HG02852 (cell line): ENCODE measurements around the gene PTPN9.
"Not testable (repeated sequence)": the region's sequence is repeated elsewhere in the genome, so short reads cannot be mapped to it uniquely, and the experiment has no call there.

Source experiments
- ATAC-seq: cut with Tn5 transposase; IDR thresholded peaks from one replicate; pipeline ENCODE4 v1.9.1; 2021; ENCODE audit warnings: mild to moderate bottlenecking, moderate library complexity; ENCODE audit not compliant: unreplicated experiment

PTPN9 gene

DNA sequence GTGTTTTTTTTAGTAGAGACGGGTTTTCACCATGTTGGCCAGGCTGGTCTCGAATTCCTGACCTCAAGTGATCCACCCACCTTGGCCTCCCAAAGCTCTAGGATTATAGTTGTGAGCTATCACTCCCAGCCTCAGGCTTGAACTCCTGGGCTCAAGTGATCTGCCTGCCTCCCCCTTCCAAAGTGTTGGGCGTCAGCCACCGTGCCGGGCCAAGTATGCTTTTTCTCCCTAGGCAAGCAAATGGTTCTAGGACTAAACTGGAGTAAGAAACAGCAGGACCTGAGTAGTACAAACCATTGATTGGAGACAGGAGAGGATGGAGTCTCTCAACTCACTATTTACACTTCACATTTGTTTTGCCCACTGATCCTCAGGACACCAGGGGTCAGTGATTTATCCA, 4.6 kb upstream of the PTPN9 start:
- ATAC-seq, result no peak

DNA sequence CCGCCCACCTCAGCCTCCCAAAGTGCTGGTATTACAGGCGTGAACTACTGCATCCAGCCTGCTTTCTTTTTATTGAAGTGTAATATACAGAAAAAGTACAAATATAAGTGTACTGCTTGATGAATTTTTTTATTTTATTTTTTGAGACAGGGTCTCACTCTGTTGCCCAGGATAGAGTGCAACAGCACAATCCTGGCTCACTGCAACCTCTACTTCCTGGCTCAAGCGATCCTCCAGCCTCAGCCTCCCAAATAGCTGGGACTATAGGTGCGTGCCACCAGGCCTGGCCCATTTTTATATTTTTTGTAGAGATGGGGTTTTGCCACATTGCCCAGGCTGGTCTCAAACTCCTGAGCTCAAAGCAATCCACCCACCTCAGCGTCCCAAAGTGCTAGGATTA, 3.8 kb upstream of the PTPN9 start:
- ATAC-seq, result not testable (repeated sequence)

DNA sequence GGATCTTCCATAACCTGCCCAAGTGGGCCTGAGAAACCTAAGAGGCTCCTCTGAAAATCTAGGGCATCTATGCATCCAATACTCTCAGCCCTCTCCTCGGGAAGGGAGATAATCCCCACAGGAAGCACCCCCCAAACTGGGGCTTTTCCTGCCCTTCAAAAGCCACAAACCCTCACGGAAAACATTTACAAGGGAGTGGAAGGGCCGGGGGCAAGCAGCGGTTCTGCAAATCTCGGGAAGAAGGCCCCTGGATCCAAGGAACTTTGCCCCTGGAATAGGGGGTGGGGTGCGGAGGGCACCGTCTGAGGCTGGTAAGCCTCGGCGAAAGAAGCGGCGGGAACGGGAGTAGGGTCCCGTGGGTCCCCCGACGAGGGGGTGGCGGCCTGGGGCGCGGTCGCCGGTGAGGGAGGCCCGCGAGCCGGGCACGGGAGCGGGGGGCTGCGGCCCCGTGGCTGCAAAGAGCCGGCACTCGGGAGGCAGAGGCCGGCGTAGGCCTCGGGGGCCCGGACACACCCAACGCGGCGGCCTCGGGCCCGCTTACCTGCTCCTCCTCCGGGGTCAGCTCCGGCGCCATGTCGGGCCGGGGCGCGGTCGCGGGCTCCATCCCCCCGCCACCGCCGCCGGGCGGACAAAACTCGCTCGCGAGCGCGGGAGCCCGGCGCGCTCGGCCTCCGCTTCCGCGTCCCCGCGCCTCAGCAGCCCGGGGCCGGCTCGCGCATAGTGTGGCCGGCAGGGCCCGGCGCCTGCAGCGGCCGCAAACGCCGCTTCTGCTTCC, 755 bp downstream of the PTPN9 start:
- peak; percentile 41 for ATAC-seq

- no peak for ATAC-seq
Measured at GRCh38 chr15:75577401-75578172, 1.5 kb downstream of the PTPN9 start.

- ATAC-seq, result no peak
Measured at GRCh38 chr15:75573648-75574384, 5.3 kb downstream of the PTPN9 start.

DNA sequence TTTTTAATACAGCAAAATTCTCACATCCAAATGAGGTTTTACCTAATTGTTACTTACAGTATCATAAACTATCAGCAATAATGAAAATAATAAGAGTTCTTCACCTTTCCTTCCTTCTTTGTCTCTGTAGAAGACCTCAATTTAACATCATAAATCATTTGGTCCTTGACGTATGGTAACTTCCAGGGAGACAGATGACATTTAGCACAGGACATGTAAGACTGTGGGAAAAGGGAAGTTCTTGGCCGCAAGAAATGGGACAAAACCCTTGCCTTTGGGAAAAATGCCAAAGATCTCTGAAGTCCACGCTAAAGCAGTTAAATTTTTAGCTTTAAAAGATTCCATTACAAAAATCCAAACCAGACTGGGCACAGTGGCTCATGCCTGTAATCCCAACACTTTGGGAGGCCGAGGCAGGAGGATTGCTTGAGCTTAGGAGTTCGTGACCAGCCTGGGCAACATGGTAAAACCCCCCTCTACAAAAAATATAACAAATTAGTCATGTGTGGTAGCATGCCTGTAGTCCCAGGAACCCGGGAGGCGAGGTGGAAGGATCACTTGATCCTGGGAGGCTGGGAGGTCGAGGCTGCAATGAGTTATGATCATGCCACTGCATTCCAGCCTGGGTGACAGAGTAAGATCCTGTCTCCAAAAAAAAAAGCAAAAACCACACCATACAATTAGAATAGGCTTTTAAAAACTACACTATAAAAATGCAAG, 8.8 kb downstream of the PTPN9 start:
- no peak for ATAC-seq

- no peak for ATAC-seq
Measured at GRCh38 chr15:75565062-75565970, 13.8 kb downstream of the PTPN9 start.

- ATAC-seq, result no peak
Measured at GRCh38 chr15:75561888-75562287, 17.2 kb downstream of the PTPN9 start.

GRCh38 chr15:75559360-75559759, 19.8 kb downstream of the PTPN9 start:
- not testable (repeated sequence) for ATAC-seq

GRCh38 chr15:75558955-75559354, 20.2 kb downstream of the PTPN9 start:
- not testable (repeated sequence) for ATAC-seq

- no peak for ATAC-seq
Measured at GRCh38 chr15:75554717-75555116, 24.4 kb downstream of the PTPN9 start.

- ATAC-seq, result no peak
Measured at GRCh38 chr15:75553659-75554058, 25.5 kb downstream of the PTPN9 start.

GRCh38 chr15:75551091-75551490, 28.0 kb downstream of the PTPN9 start:
- ATAC-seq, result no peak

DNA sequence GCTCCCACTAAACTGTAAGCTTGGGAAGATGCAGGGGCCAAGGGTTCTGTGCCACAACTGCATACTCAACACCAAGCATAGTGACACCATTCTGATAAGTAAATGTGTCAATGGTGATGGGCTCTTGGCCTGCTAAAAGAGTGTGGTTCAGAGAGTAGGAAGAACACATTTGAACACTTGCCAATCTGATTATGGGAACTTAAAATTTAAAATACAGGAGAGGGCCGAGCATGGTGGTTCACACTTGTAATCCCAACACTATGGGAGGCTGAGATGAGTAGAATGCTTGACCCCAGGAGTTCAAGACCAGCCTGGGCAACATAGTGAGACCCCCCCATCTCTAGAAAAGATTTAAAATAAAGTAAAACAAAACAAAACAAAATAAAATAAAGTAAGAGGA, 34.1 kb downstream of the PTPN9 start:
- no peak for ATAC-seq

DNA sequence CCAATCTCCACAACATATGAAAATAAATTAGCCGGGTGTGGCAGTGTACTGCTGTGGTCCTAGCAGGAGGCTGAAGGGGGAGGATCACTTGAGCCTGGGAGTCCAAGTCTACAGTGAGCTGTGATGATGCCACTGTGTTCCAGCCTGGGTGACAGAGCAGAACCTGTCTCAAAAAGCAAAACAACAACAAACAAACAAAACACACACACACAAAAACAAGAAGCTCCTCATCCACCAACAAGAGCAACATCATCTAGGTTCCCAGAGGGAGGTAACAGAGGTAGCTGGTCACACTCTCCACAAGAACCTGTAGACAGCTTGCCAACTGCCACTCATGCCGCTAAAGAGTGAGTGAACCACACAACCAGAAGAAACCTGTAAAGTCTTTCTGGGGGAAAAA, 34.8 kb downstream of the PTPN9 start:
- ATAC-seq, result no peak

- not testable (repeated sequence) for ATAC-seq
Measured at GRCh38 chr15:75542949-75543545, 36.1 kb downstream of the PTPN9 start.

DNA sequence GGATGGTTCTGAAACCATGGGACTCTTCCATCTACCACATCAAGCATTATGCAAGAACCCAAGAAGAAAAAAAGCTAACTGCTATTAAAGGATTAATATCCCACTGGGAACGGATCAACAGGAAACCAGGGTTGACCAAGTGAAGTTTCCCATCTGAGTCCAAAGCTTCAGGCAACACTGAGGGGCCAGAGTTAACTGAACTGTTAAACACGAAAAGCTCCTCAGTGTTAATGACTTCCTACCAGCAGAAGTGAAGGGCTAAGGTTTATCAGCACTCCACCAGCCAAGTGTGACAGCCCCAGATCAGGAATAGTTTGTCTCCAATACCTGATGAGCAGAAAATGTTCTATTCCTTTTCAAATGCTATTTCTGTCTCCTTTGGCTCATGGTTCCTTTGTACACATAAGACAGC, 36.7 kb downstream of the PTPN9 start:
- no peak for ATAC-seq

DNA sequence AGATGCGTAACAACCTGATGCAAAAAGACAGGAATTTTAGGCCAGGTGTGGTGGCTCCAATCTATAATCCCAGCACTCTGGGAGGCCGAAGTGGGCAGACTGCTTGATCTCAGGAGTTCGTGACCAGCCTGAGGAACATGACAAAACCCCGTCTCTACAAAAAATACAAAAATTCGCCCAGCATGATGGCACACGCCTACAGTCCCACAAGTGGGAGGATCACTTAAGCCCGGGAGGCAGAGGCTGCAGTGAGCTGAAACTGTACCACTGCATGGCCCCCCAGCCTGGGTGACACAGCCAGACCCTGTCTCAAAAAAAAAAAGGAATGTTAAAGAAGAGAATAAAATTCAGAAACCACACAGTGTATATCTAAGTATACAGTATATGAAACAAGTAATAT, 40.7 kb downstream of the PTPN9 start:
- ATAC-seq, result no peak

DNA sequence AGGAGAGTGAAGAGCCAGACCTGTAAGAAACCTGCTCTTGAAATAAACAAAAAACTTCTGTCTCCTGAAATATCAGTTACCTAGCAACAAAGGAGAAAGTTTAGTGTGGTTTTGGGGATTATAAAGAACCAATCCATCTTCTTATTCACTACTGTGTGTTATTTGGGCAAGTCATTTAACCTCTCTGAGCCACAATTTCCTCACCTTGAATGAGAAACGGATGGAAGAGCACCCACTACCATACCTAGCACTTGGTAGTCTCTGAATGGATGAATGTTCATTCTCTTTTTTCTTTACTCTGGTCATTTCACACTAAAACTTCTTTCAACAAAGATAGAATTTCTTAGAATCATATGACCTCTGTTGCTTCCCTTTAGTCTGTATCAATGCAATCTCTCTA, 45.2 kb downstream of the PTPN9 start:
- ATAC-seq, result no peak
